ENCODE measurements around the gene CD68. TPM values are rescaled to one million over a fixed set of nuclear protein-coding genes. Genes with fewer than 3 reads are reported as not detected.
A peak's percentile ranks its signal among the peaks of the same experiment; 100 is the strongest.
"Not testable (repeated sequence)": the region's sequence is repeated elsewhere in the genome, so short reads cannot be mapped to it uniquely, and the experiment has no call there.

CD68 gene
- total RNA-seq, 1 donor from 2014 or later = 398 TPM

DNA sequence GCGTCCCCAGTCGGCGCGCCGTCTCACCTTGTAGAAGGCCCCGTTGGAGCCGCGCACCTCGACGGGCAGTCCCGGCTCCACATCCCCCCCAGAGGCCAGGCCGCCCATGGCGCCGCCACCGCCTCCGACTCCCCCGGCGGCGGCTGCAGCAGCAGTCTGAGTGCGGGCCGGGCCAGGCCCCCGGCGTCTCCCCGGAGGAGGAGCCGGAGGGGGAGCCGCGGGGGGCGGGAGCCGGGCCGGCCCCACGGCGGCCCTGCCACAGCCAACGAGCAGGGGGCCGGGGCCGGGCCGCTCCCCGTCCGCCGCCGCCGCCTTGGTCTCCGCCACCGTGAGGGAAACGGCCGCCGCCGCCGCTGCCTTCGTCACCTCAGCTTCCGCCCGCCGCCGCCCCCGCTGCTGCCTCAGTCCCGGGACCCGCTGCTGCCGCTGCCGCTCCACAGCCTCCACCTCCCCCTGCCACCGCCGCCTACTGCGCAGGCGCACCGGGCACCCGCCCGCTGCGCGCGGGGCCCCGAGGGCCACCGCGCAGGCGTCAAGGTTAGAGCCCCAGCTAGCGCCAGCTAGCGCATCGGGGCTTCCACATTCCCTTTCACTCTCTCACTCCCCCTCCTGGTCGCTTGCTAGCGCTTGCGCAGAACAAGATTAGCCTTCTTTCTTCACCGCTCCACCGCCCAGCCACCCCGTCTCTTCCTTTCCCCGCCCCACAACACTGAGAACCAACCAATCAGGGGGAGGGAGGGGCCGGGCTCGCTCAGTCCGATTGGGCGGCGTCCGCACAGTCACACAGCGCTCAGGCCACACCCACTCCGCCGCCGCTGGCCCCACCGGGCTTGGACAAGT, 35.2 kb downstream of the CD68 start, which contains the start of gene FXR2:
TSS of gene FXR2 (minus strand) at position 473 of the 840 bp plus-strand sequence. CDS start at position 108, 365 bp downstream.
- ATAC-seq (peak; percentile 98), DNase-seq (peak; percentile 100)
- no peaks in the 10 kb centered on the region for H3K27me3 ChIP-seq
- TF ChIP-seq, protein P1, sequence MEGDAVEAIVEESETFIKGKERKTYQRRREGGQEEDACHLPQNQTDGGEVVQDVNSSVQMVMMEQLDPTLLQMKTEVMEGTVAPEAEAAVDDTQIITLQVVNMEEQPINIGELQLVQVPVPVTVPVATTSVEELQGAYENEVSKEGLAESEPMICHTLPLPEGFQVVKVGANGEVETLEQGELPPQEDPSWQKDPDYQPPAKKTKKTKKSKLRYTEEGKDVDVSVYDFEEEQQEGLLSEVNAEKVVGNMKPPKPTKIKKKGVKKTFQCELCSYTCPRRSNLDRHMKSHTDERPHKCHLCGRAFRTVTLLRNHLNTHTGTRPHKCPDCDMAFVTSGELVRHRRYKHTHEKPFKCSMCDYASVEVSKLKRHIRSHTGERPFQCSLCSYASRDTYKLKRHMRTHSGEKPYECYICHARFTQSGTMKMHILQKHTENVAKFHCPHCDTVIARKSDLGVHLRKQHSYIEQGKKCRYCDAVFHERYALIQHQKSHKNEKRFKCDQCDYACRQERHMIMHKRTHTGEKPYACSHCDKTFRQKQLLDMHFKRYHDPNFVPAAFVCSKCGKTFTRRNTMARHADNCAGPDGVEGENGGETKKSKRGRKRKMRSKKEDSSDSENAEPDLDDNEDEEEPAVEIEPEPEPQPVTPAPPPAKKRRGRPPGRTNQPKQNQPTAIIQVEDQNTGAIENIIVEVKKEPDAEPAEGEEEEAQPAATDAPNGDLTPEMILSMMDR (IDR thresholded peaks at IDR 0.05) = peak; percentile 58
- peaks cover 30% of the 10 kb centered on the region for H3K4me1 ChIP-seq
- no peaks in the 10 kb centered on the region for H3K9me3 ChIP-seq
- H3K27ac ChIP-seq = peak within 1 kb of the TSS; percentile 86
- peaks cover 12% of the 10 kb centered on the region for H3K36me3 ChIP-seq
- intact Hi-C loops (cut with DNase I) = no loop called here
- peak within 1 kb of the TSS; percentile 83 for H3K4me3 ChIP-seq

DNA sequence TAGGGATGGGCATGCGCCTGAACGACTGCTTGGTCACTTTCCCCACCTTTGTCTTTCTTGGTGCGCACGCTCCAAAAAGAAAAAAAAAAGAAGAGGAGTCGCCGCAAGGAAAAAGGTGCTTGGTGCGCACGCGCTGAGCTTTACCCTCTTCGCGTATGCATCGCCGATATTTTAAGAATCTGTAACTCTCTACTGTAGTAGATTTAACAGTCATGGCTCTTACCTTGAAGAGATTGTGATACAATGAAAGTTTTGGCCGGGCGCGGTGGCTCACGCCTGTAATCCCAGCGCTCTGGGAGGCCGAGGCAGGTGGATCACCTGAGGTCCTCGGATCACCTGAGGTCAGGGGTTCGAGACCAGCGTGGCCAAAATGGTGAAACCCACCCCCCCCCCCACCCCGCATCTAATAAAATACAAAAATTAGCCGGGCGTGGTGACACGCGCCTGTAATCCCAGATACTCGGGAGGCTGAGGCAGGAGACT, 35.9 kb downstream of the CD68 start:
- TF ChIP-seq, protein P1 (IDR thresholded peaks at IDR 0.05) = no peak
- H3K9me3 ChIP-seq = no peaks in the 10 kb centered on the region
- ATAC-seq = no peak
- no peak for DNase-seq
- H3K4me3 ChIP-seq = peak overlapping the region; percentile 51
- peaks cover 12% of the 10 kb centered on the region for H3K36me3 ChIP-seq
- intact Hi-C loops (cut with DNase I) = no loop called here
- H3K4me1 ChIP-seq = peaks cover 30% of the 10 kb centered on the region
- H3K27me3 ChIP-seq = no peaks in the 10 kb centered on the region
- H3K27ac ChIP-seq = peak overlapping the region; percentile 86

DNA sequence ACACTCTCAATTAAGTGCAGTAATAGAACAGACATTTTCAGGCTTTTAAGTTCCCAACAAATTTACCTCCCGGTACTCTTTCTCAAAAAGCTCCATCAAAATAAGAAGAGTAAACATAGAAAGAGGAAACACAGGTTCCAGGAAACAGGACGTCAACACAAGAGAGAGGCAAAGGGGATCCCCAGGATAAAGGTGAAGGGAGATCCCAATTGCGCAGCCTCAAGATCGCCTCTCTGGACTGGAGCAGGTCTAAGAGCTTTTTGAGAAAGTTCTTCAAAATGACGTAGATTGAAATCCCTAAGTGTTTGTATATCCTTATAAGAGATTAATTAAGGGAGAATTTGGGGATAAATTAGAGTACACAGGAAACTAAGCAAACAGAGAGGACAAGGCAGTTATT, 39.2 kb downstream of the CD68 start:
- TF ChIP-seq, protein P1 (IDR thresholded peaks at IDR 0.05) = no peak
- ATAC-seq (no peak), DNase-seq (no peak)
- H3K36me3 ChIP-seq = no peaks in the 10 kb centered on the region
- intact Hi-C loops (cut with DNase I) = no loop called here
- peaks cover 4% of the 10 kb centered on the region for H3K4me1 ChIP-seq
- H3K4me3 ChIP-seq = no peak overlapping the region
- H3K9me3 ChIP-seq = no peaks in the 10 kb centered on the region
- H3K27me3 ChIP-seq = no peaks in the 10 kb centered on the region
- H3K27ac ChIP-seq = peak overlapping the region; percentile 30

DNA sequence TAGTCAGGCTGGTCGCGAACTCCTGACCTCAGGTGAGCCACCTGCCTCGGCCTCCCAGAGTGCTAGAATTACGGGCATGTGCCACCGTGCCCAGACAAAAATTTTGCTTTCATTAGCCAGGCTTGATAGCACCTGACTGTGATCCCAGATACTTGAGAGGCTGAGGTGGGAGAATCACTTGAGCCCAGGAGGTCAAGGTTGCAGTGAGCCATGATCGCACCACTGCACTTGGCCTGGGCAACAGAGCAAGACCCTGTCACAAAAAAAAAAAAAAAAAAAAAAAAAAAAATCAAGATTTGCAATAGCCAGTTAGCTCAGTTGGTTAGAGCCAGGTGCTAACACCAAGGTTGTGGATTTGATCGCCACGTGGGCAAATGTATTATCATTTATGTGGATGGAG, 41.4 kb downstream of the CD68 start:
- no peaks in the 10 kb centered on the region for H3K27me3 ChIP-seq
- no peak overlapping the region for H3K4me3 ChIP-seq
- H3K27ac ChIP-seq = no peak overlapping the region
- H3K9me3 ChIP-seq = no peaks in the 10 kb centered on the region
- H3K4me1 ChIP-seq = no peaks in the 10 kb centered on the region
- intact Hi-C loops (cut with DNase I) = no loop called here
- no peak for DNase-seq
- no peak for ATAC-seq
- TF ChIP-seq, protein P1 (IDR thresholded peaks at IDR 0.05) = no peak
- peaks cover 3% of the 10 kb centered on the region for H3K36me3 ChIP-seq

DNA sequence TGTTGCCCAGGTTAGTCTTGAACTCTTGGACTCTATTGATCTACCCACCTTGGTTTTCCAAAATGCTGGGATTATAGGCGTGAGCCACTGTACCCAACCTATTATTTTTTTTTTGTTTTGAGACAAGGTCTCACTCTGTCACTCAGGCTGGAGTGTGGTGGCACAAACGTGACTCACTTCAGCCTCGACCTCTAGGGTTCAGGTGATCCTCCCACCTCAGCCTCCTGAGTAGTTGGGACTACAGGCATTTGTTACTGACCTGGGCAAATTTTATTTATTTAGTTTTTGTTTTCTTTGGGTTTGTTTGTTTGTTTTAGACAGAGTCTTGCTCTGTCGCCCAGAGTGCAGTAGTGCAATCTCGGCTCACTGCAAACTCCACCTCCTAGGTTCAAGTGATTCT, 44.2 kb downstream of the CD68 start:
- intact Hi-C loops (cut with DNase I) = no loop called here
- Histone ChIP-seq H3K27me3 (no peaks in the 10 kb centered on the region), H3K4me1 (peaks cover 7% of the 10 kb centered on the region), H3K9me3 (no peaks in the 10 kb centered on the region), H3K4me3 (no peak overlapping the region), H3K27ac (no peak overlapping the region), H3K36me3 (peaks cover 8% of the 10 kb centered on the region)
- ATAC-seq (no peak), DNase-seq (no peak)
- TF ChIP-seq, protein P1 (IDR thresholded peaks at IDR 0.05) = no peak

DNA sequence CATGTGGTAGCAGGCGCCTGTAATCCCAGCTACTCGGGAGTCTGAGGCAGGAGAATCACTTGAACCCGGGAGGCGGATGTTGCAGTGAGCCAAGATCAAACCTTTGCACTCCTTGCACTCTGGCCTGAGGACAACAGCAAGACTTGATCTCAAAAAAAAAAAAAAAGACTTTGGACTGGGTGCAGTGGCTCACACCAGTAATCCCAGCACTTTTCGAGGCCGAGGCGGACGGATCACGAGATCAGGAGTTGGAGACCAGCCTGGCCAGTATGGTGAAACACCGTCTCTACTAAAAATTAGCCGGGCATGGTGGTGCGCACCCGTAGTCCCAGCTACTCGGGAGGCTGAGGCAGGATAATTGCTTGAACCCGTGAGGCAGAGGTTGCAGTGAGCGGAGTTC, 46.3 kb downstream of the CD68 start:
- ATAC-seq; H3K4me3 ChIP-seq; H3K9me3 ChIP-seq; H3K36me3 ChIP-seq; intact Hi-C loops (cut with DNase I); DNase-seq; H3K4me1 ChIP-seq; H3K27me3 ChIP-seq; H3K27ac ChIP-seq: not testable (repeated sequence)

Measured in upper lobe of right lung (tissue), 1 donor.